ENCODE data around the gene SYCP1. TPM values are rescaled to one million over a fixed set of nuclear protein-coding genes. Genes with fewer than 3 reads are reported as not detected.
"Not testable (repeated sequence)": the region's sequence is repeated elsewhere in the genome, so short reads cannot be mapped to it uniquely, and the experiment has no call there.

The SYCP1 gene
- total RNA-seq, 4 donors from 2014 or later = not detected

DNA sequence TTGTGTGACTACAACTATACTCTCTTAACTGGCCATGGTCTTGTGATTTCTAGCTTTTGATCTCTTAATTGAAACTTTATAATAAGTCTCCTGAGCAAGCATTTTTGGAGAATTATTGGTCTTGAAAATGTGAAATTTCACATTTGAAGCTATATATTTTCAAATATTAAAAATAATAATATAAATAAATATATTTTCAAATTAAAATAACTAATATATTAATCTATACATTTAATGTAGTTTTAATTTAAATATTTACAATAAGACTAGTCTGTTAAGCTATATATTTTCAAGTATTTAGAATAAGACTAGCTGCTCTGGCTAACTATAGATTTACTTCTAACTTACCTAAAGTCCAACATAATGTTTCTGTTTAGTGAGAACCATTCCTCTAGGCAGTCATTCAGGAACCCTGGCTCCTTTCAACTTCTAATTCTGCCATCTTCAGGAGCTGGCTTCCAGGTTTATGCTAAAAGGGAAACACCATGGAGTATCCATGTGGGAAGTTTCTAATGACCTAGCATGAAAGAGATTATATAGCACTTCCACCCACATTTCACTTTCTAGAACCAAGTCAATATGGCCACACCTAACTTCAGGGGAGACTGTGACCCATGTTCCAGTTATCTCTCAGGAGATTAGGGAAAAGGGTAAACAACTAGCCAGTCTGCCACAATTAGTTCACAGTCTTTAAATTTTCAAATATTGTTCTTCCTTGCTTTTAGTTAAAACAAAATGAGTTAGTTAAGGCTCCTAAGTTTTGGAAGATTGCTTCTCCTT lies 143.0 kb downstream of the SYCP1 start:
- no peaks in the 10 kb centered on the region for H3K4me1 ChIP-seq
- no peaks in the 10 kb centered on the region for H3K9me3 ChIP-seq
- no peak overlapping the region for H3K4me3 ChIP-seq
- H3K27ac ChIP-seq = no peak overlapping the region
- H3K36me3 ChIP-seq = no peaks in the 10 kb centered on the region
- intact Hi-C loops (cut with DNase I) = no loop called here
- DNase-seq = no peak
- peaks cover 0 to 7% (median 0%) of the 10 kb centered on the region in 4 donors for H3K27me3 ChIP-seq
- TF ChIP-seq POLR2A (IDR thresholded peaks at IDR 0.05) = no peak
- TF ChIP-seq, protein P1, sequence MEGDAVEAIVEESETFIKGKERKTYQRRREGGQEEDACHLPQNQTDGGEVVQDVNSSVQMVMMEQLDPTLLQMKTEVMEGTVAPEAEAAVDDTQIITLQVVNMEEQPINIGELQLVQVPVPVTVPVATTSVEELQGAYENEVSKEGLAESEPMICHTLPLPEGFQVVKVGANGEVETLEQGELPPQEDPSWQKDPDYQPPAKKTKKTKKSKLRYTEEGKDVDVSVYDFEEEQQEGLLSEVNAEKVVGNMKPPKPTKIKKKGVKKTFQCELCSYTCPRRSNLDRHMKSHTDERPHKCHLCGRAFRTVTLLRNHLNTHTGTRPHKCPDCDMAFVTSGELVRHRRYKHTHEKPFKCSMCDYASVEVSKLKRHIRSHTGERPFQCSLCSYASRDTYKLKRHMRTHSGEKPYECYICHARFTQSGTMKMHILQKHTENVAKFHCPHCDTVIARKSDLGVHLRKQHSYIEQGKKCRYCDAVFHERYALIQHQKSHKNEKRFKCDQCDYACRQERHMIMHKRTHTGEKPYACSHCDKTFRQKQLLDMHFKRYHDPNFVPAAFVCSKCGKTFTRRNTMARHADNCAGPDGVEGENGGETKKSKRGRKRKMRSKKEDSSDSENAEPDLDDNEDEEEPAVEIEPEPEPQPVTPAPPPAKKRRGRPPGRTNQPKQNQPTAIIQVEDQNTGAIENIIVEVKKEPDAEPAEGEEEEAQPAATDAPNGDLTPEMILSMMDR (IDR thresholded peaks at IDR 0.05) = no peak

DNA sequence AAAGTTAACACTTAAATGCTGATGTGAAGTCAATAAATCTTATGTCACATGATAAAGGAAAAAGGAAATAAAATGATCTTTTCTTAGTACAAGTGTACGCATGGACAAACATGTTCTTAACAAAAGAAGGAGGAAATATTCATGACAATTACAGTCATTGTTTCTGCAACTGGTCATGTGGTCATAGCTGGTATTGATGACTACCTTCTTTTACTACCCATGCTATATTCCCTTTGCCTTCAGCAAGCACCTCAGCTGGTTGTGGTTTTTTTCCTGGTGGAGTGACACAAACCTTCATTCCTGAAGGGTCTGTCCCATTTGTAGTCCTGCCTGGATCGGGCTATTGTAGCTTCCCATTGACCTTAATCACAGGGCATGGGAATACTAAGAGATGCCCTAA lies 151.5 kb downstream of the SYCP1 start:
- no peak for DNase-seq
- Histone ChIP-seq H3K27ac (no peak overlapping the region), H3K36me3 (no peaks in the 10 kb centered on the region), H3K9me3 (no peaks in the 10 kb centered on the region), H3K4me1 (no peaks in the 10 kb centered on the region), H3K4me3 (no peak overlapping the region), H3K27me3 (peaks cover 0 to 7% (median 0%) of the 10 kb centered on the region in 4 donors)
- WGBS, 2 donors = 67 to 80% methylated on average over 2 of the region's 2 CpGs
- intact Hi-C loops (cut with DNase I) = no loop called here
- no peak for TF ChIP-seq POLR2A (IDR thresholded peaks at IDR 0.05)
- TF ChIP-seq, protein P1 (IDR thresholded peaks at IDR 0.05) = no peak

DNA sequence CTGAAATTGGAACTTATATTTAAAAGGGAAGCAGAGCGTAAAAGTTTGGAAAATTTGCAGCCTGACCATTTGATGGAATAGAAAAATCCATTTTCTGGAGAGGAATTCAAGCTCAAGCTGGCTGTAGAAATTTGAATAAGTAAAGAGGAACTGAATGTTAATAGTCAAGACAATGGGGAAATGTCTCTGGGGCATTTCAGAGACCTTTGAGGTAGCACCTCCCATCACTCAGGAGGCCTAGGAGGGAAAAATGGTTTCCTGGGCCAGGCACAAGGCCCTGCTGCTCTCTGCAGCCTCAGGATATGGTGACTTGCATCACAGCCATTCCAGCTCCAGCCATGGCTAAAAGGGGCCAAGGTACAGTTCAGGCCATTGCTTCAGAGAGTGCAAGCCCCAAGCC lies 157.3 kb downstream of the SYCP1 start:
- Histone ChIP-seq H3K4me3 (no peak overlapping the region), H3K27me3 (no peaks in the 10 kb centered on the region), H3K9me3 (no peaks in the 10 kb centered on the region), H3K4me1 (no peaks in the 10 kb centered on the region), H3K27ac (no peak overlapping the region), H3K36me3 (no peaks in the 10 kb centered on the region)
- 84 to 89% methylated on average over 1 of the region's 1 CpG for WGBS, 2 donors
- TF ChIP-seq, protein P1 (IDR thresholded peaks at IDR 0.05) = no peak
- no peak for TF ChIP-seq POLR2A (IDR thresholded peaks at IDR 0.05)
- intact Hi-C loops (cut with DNase I) = no loop called here
- DNase-seq = no peak

DNA sequence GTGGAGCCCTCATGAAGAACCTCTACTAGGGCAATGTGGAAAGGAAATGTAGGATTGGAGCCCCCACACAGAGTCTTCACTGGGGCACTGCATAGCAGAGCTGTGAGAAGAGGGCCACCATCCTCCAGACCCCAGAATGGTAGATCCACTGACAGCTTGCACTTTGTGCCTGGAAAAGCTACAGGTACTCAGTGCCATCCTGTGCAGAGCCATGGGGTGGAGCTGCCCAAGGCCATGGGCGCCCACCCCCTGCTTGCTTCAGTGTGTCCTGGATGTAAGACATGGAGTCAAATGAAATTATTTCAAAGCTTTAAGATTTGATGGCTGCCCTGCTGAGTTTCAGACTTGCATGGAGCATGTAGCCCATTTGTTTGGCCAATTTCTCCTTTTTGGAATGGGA lies 157.8 kb downstream of the SYCP1 start:
- Histone ChIP-seq H3K9me3 (no peaks in the 10 kb centered on the region), H3K36me3 (no peaks in the 10 kb centered on the region), H3K4me1 (no peaks in the 10 kb centered on the region), H3K27me3 (no peaks in the 10 kb centered on the region), H3K4me3 (no peak overlapping the region), H3K27ac (no peak overlapping the region)
- TF ChIP-seq, protein P1 (IDR thresholded peaks at IDR 0.05) = no peak
- TF ChIP-seq POLR2A (IDR thresholded peaks at IDR 0.05) = no peak
- DNase-seq = no peak
- intact Hi-C loops (cut with DNase I) = no loop called here
- WGBS, 2 donors = 67 to 70% methylated on average over 1 of the region's 1 CpG

DNA sequence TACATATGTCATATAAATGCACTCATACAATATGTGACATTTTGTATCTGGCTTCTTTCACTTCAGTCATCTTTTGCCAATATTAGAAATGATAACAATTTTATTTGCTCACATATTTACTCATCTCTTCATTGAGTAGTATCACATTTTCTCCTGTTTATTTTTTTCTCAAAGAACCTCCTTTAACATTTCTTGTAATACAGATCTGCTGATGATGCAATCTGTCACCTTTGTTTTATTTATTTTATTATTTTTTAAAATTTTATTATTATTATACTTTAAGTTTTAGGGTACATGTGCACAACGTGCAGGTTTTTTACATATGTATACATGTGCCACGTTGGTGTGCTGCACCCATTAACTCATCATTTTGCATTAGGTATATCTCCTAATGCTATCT lies 159.1 kb downstream of the SYCP1 start:
- Histone ChIP-seq H3K4me3 (no peak overlapping the region), H3K27me3 (no peaks in the 10 kb centered on the region), H3K4me1 (no peaks in the 10 kb centered on the region), H3K9me3 (no peaks in the 10 kb centered on the region), H3K27ac (no peak overlapping the region), H3K36me3 (no peaks in the 10 kb centered on the region)
- intact Hi-C loops (cut with DNase I) = no loop called here
- 88 to 93% methylated on average over 2 of the region's 2 CpGs for WGBS, 2 donors
- no peak for DNase-seq
- TF ChIP-seq, protein P1 (IDR thresholded peaks at IDR 0.05) = no peak
- no peak for TF ChIP-seq POLR2A (IDR thresholded peaks at IDR 0.05)

DNA sequence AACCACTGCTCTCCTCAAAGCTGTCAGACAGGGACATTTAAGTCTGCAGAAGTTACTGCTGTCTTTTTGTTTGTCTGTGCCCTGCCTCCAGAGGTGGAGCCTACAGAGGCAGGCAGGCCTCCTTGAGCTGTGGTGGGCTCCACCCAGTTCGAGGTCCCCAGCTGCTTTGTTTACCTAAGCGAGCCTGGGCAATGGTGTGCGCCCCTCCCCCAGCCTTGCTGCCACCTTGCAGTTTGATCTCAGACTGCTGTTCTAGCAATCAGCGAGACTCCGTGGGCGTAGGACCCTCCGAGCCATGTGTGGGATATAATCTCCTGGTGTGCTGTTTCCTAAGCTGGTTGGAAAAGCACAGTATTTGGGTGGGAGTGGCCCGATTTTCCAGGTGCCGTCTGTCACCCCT lies 164.9 kb downstream of the SYCP1 start:
- DNase-seq; H3K27ac ChIP-seq; H3K9me3 ChIP-seq; H3K4me1 ChIP-seq; H3K4me3 ChIP-seq; intact Hi-C loops (cut with DNase I); H3K27me3 ChIP-seq; H3K36me3 ChIP-seq: not testable (repeated sequence)
- 82% methylated on average over 2 to 9 of the region's 9 CpGs for WGBS, 2 donors

Measured in esophagus squamous epithelium (tissue), 5 donors.